K562 (cell line): ENCODE data around the gene SCTR. TPM values are rescaled to one million over a fixed set of nuclear protein-coding genes. Genes with fewer than 3 reads are reported as not detected.

Experiments used
- ATAC-seq: fragments of 200-7000 bp; cut with Tn5 transposase; 3 replicates; pipeline ENCODE4 v1.9.1; 2020; ENCODE audit warnings: moderate library complexity
- BruUV-seq: library from RNA; stranded (reverse); fragments of 400-500 nt; replicated peaks from 2 replicates; lab custom pipeline; 2021; lab: Mats Ljungman, UMichigan
- CTCF ChIA-PET: fragments of 300-600 bp; formaldehyde crosslinking; extraction: SDS; loops from one replicate; lab custom pipeline; 2021; ENCODE audit warnings: low intra/inter-chr PET ratio; lab: Yijun Ruan, JAX
- POLR2A ChIA-PET: fragments of 300-600, 350-650 bp; sonication (Branson Sonifier 250); formaldehyde crosslinking; extraction: SDS; loops from one replicate; lab custom pipeline; 2021; ENCODE audit warnings: antibody characterized with exemption, inconsistent platforms; lab: Yijun Ruan, JAX
- DNase-seq, 4 experiments: peaks; one replicate each; pipeline versions ENCODE4 v3.0.0 to v3.0.0-alpha.2; 2011 to 2018; ENCODE audit warnings: low spot score in 3 of 4, mixed read lengths in 3 of 4; ENCODE audit errors: extremely low read depth in 1 of 4
- FAIRE-seq: peaks from 2 replicates; lab custom pipeline; 2011; peaks lifted over from hg19 to GRCh38; lab: Jason Lieb, UNC
- H2AFZ ChIP-seq: 2 replicates; pipeline ENCODE4 v1.6.0; 2011; ENCODE audit warnings: low read depth, low read length, control low read depth, inconsistent platforms
- H3K27ac ChIP-seq: fragments of 200-600 bp; 3 replicates; pipeline ENCODE4 v1.8.0; 2011; ENCODE audit warnings: low read depth, mild to moderate bottlenecking, control low read depth, inconsistent platforms, low read length, moderate library complexity, mixed read lengths; ENCODE audit errors: extremely low read depth
- H3K27me3 ChIP-seq, 2 experiments: fragments of 300-600 bp in 1 of 2; 2 replicates in 1 of 2; 3 replicates in 1 of 2; pipeline versions ENCODE4 v1.6.0 to v1.8.0; 2011; ENCODE audit warnings: inconsistent platforms in 2 of 2, low read length in 2 of 2, mild to moderate bottlenecking in 1 of 2, mixed read lengths in 1 of 2, moderate library complexity in 1 of 2; ENCODE audit not compliant: control insufficient read depth in 2 of 2, insufficient read depth in 2 of 2
- H3K36me3 ChIP-seq: fragments of 300-600 bp; 3 replicates; pipeline ENCODE4 v1.8.0; 2011; ENCODE audit warnings: mild to moderate bottlenecking, low read length, inconsistent platforms; ENCODE audit not compliant: control insufficient read depth, insufficient read depth
- H3K4me1 ChIP-seq, 2 experiments: fragments of 200-600 bp in 1 of 2; replicated peaks in 1 of 2; 2 replicates in 1 of 2; 3 replicates in 1 of 2; pipeline versions ENCODE4 v1.5.1 to v1.8.0; 2011; ENCODE audit warnings: inconsistent platforms in 2 of 2, low read length in 2 of 2, mild to moderate bottlenecking in 1 of 2, mixed read lengths in 1 of 2, moderate library complexity in 1 of 2; ENCODE audit not compliant: control insufficient read depth in 2 of 2, insufficient read depth in 2 of 2
- H3K4me2 ChIP-seq: 2 replicates; pipeline ENCODE4 v1.6.1; 2011; ENCODE audit warnings: low read length, control low read depth, inconsistent platforms, mixed read lengths; ENCODE audit not compliant: insufficient read depth
- H3K4me3 ChIP-seq: fragments of 200-600 bp; sonication (generic), shearing (Covaris generic); 2 replicates; pipeline ENCODE4 v1.5.1; 2016; ENCODE audit warnings: control low read depth, inconsistent platforms
- H3K79me2 ChIP-seq: fragments of 200-600 bp; 3 replicates; pipeline ENCODE4 v1.8.0; 2011; ENCODE audit warnings: low read length, inconsistent platforms; ENCODE audit not compliant: control insufficient read depth, insufficient read depth
- H3K9ac ChIP-seq, 2 experiments: 2 replicates each; pipeline versions ENCODE4 v1.6.0 to v1.6.1; 2011; ENCODE audit warnings: low read depth in 2 of 2, low read length in 2 of 2, control low read depth in 1 of 2, inconsistent platforms in 1 of 2, mild to moderate bottlenecking in 1 of 2, mixed read lengths in 1 of 2; ENCODE audit not compliant: insufficient read depth in 1 of 2
- H3K9me1 ChIP-seq: one replicate; pipeline ENCODE4 v1.6.0; 2011; ENCODE audit warnings: inconsistent platforms, mild to moderate bottlenecking, low read length, moderate library complexity; ENCODE audit not compliant: control insufficient read depth, insufficient read depth
- H3K9me3 ChIP-seq: replicated peaks from 2 replicates; pipeline ENCODE4 v1.5.1; 2011; ENCODE audit warnings: low read depth, low read length, inconsistent platforms; ENCODE audit not compliant: control insufficient read depth, insufficient read depth
- H4K20me1 ChIP-seq: replicated peaks from 2 replicates; pipeline ENCODE4 v1.6.1; 2011; ENCODE audit warnings: low read length, inconsistent platforms, mixed read lengths; ENCODE audit not compliant: control insufficient read depth, insufficient read depth
- CTCF ChIP-seq, 3 experiments: IDR thresholded peaks in 2 of 3; conservative IDR thresholded peaks in 1 of 3; 2 replicates each; pipeline ENCODE4 v1.5.1; 2011 to 2012; ENCODE audit warnings: low read length in 3 of 3, mild to moderate bottlenecking in 3 of 3, control low read depth in 2 of 3, improper control_type of control experiment in 1 of 3, inconsistent platforms in 1 of 3, low read depth in 1 of 3, mixed read lengths in 1 of 3, moderate library complexity in 1 of 3; ENCODE audit not compliant: insufficient read depth in 2 of 3
- THRB ChIP-seq: fragments of 450-650 bp; formaldehyde crosslinking; conservative IDR thresholded peaks from 2 replicates; pipeline ENCODE4 v1.4.0; 2022; ENCODE audit warnings: mild to moderate bottlenecking, missing genetic modification characterization
- WGBS: fragments of 100-300 bp; shearing (Covaris generic); methylation state at CpG from one replicate; pipeline ENCODE4 v1.1.6; 2016; ENCODE audit warnings: low coverage, mixed read lengths; ENCODE audit not compliant: insufficient coverage; ENCODE audit errors: missing lambda C conversion rate; 5-methylcytosine and 5-hydroxymethylcytosine counted together
- in situ Hi-C: fragments of 300-500 bp; cut with MboI; formaldehyde crosslinking; loops from 4 replicates; pipeline ENCODE4 v1.15.0; 2018; ENCODE audit warnings: inconsistent platforms, mixed read lengths
- intact Hi-C: fragments of 100-400 bp; cut with micrococcal nuclease; formaldehyde crosslinking; loops from 2 replicates; pipeline ENCODE4 v1.14.2; 2022
- polyA plus RNA-seq, 8 experiments: library from polyadenylated mRNA; depleted of rRNA in 4 of 8; stranded (reverse) in 5 of 8; unstranded in 3 of 8; fragments of >200 nt; fragmentation: Nextera tagmentation in 2 of 8; fragmentation: Illumina TruSeq in 1 of 8; extraction: Ambion mirVana in 2 of 8; extraction: Trizol in 1 of 8; gene quantifications; 2 replicates each; pipeline versions ENCODE4 v1.2.1 to v1.2.3, GENCODE V29; 2011 to 2014; ENCODE audit warnings: inconsistent platforms in 1 of 8, missing spikeins in 1 of 8
- total RNA-seq, 7 experiments: library from RNA; depleted of rRNA in 6 of 7; stranded (reverse); fragments of >200 nt in 6 of 7; fragmentation: Illumina TruSeq in 2 of 7; extraction: Trizol in 2 of 7; gene quantifications; 2 replicates each; pipeline versions ENCODE4 v1.2.1 to v1.2.3, GENCODE V29; 2011 to 2021; ENCODE audit warnings: low replicate concordance in 1 of 7

SCTR gene
- total and polyA plus RNA-seq, 9 of the 15 experiments (the other 6 are each of a cell fraction or from before 2014, with no cell fraction given), result not detected

DNA sequence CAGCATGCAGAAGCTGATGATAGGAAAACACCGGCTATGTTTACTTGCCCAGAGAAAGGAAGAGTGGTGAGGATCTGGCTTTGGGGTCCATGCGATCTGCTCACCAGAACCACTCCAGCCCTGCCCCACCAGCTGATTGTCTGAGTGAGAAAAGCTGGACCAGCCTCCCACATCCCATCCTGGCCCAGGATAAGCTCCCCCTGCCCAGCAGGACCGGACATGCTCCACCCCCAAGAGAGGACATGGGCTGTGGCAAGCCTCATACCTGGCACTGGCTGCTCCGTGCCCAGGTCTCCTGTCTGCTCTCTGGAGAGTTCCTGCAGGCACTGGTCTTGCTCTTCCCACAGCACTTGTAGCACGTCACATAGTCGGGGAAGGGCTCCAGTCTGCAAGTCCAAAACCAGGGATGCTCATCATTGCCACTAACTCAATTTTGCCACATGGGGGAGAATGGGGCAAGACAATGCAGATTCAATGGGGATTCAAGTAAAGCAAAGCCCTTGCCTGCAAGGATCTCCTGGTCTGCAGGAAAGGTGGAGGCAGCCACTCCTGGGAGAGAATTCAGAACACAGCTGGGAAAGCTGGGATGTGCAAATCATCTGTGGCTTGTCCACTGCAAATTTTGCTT, 30.0 kb downstream of the SCTR start:
- Histone ChIP-seq H3K4me3 (no peak overlapping the region), H3K27me3 (peaks cover 2 to 35% of the 10 kb centered on the region in 2 experiments; a peak in 4 of 5 replicates), H3K27ac (no peak overlapping the region), H3K4me2 (no peak overlapping the region), H2AFZ (no peak overlapping the region)
- no TSS peak for BruUV-seq
- TF ChIP-seq THRB (no peak), CTCF (IDR thresholded peaks at IDR 0.05 in 2 of 3, conservative IDR thresholded peaks at IDR 0.05 in 1 of 3; ENCODE audit: insufficient read depth in 2 of 3, low read depth in 1 of 3, low read length in 3 of 3) (peak in 1 of 3 experiments; percentile 28; a peak in 1 of 6 replicates)
- TF ChIP-seq, all 486 proteins: peak for 1
- 0% methylated on average over 6 of the region's 6 CpGs for WGBS
- in situ Hi-C loops, result no loop called here
- Histone ChIP-seq H3K9me1 (peaks cover 5% of the 10 kb centered on the region), H3K9ac (no peak overlapping the region), H3K9me3 (no peaks in the 10 kb centered on the region), H3K36me3 (no peaks in the 10 kb centered on the region), H4K20me1 (0 out of 2 replicates have a peak, but pooled peaks cover 6% of the 10 kb centered on the region), H3K4me1 (no peaks in the 10 kb centered on the region), H3K79me2 (no peaks in the 10 kb centered on the region)
- no peak for ATAC-seq
- intact Hi-C loops, result no loop called here
- CTCF ChIA-PET, result no interaction called here
- DNase-seq, result no peak
- POLR2A ChIA-PET, result interaction anchor here (0.7 kb wide), 1 partner anchor 95 kb away, joined by 3 read pairs; no protein-coding TSS in a partner anchor
- FAIRE-seq, result no peak
